Measurements from ENCODE around the gene UBE2I.
"Not testable (repeated sequence)": the region's sequence is repeated elsewhere in the genome, so short reads cannot be mapped to it uniquely, and the experiment has no call there.

UBE2I gene

GRCh38 chr16:1293921-1294656 is 15.3 kb upstream of the UBE2I start:
- no peak for DNase-seq (ENCODE audit: low spot score)

- no peak for DNase-seq (ENCODE audit: low spot score)
Measured at GRCh38 chr16:1295465-1295864, 14.0 kb upstream of the UBE2I start.

- not testable (repeated sequence) for DNase-seq (ENCODE audit: low spot score)
Measured at GRCh38 chr16:1296688-1297017, 12.8 kb upstream of the UBE2I start.

GRCh38 chr16:1297018-1297696 is 12.3 kb upstream of the UBE2I start:
- DNase-seq (ENCODE audit: low spot score), result no peak

GRCh38 chr16:1298406-1298805 is 11.0 kb upstream of the UBE2I start:
- no peak for DNase-seq (ENCODE audit: low spot score)

- DNase-seq (ENCODE audit: low spot score), result no peak
Measured at GRCh38 chr16:1299012-1299867, 10.2 kb upstream of the UBE2I start.

GRCh38 chr16:1299868-1300203 is 9.6 kb upstream of the UBE2I start:
- no peak for DNase-seq (ENCODE audit: low spot score)

GRCh38 chr16:1300664-1301476 is 8.6 kb upstream of the UBE2I start:
- no peak for DNase-seq (ENCODE audit: low spot score)

GRCh38 chr16:1301562-1301961 is 7.9 kb upstream of the UBE2I start:
- DNase-seq (ENCODE audit: low spot score), result no peak

- no peak for DNase-seq (ENCODE audit: low spot score)
Measured at GRCh38 chr16:1305823-1306222, 3.6 kb upstream of the UBE2I start.

GRCh38 chr16:1306334-1306733 is 3.1 kb upstream of the UBE2I start:
- no peak for DNase-seq (ENCODE audit: low spot score)

- DNase-seq (ENCODE audit: low spot score), result no peak
Measured at GRCh38 chr16:1308036-1308976, 1.1 kb upstream of the UBE2I start.

- DNase-seq (ENCODE audit: low spot score), result no peak
Measured at GRCh38 chr16:1309888-1310831, 724 bp downstream of the UBE2I start.

GRCh38 chr16:1310832-1311200 is 1.4 kb downstream of the UBE2I start:
- DNase-seq (ENCODE audit: low spot score), result no peak

- DNase-seq (ENCODE audit: low spot score), result no peak
Measured at GRCh38 chr16:1311212-1311737, 1.8 kb downstream of the UBE2I start.

- DNase-seq (ENCODE audit: low spot score), result no peak
Measured at GRCh38 chr16:1311738-1312466, 2.5 kb downstream of the UBE2I start.

GRCh38 chr16:1312467-1312816 is 3.0 kb downstream of the UBE2I start:
- no peak for DNase-seq (ENCODE audit: low spot score)

GRCh38 chr16:1312903-1313302 is 3.5 kb downstream of the UBE2I start:
- no peak for DNase-seq (ENCODE audit: low spot score)

GRCh38 chr16:1313721-1314369 is 4.4 kb downstream of the UBE2I start:
- DNase-seq (ENCODE audit: low spot score), result no peak
